ENCODE measurements around the gene STX3.

STX3 gene

GRCh38 chr11:59756845-59757244, 1.7 kb downstream of the STX3 start:
- peaks cover 0 to 12% (median 0%) of the 10 kb centered on the region in 4 experiments for H3K36me3 ChIP-seq (ENCODE audit: control insufficient read depth in 4 of 4, insufficient read depth in 4 of 4, low read length in 3 of 4)
- 40% methylated on average over 1 of the region's 4 CpGs for WGBS (ENCODE audit: insufficient coverage)
- no peak overlapping the region for H3K27ac ChIP-seq (ENCODE audit: insufficient read depth in 1 of 2, low read depth in 1 of 2, low read length in 2 of 2, poor library complexity in 1 of 2, severe bottlenecking in 2 of 2)
- H3K9me3 ChIP-seq (ENCODE audit: control extremely low read depth in 1 of 5, control insufficient read depth in 4 of 5, insufficient read depth in 2 of 5, low read depth in 1 of 5, low read length in 4 of 5), result no peaks in the 10 kb centered on the region
- ChIA-PET POLR2A (interaction anchor here (0.6 kb wide), 1 partner anchor 61 kb away, joined by 3 read pairs; no protein-coding TSS in a partner anchor), CTCF (interaction anchor here (1.4 to 6.9 kb wide), 5 partner anchors 9 to 50 kb away, joined by 4 to 74 read pairs (median 45); no protein-coding TSS in a partner anchor)
- H3K27me3 ChIP-seq (replicated peaks in 2 of 5; ENCODE audit: control insufficient read depth in 4 of 5, insufficient read depth in 5 of 5, low read length in 4 of 5), result no peaks in the 10 kb centered on the region
- DNase-seq, result peak in 2 of 3 donors; percentile 61 to 69
- peaks cover 7 to 31% (median 28%) of the 10 kb centered on the region in 4 experiments for H3K4me1 ChIP-seq (ENCODE audit: control extremely low read depth in 1 of 4, control insufficient read depth in 4 of 4, insufficient read depth in 4 of 4, low read length in 3 of 4)
- H3K4me3 ChIP-seq (ENCODE audit: control insufficient read depth in 1 of 7, extremely low read depth in 1 of 7, insufficient read depth in 4 of 7, low read depth in 2 of 7, low read length in 6 of 7), result peak overlapping the region in 4 of 7 experiments; percentile 21 to 95 (median 90)

GRCh38 chr11:59758401-59759037, 3.3 kb downstream of the STX3 start:
- CTCF ChIA-PET, result interaction anchor here (1.4 to 1.7 kb wide), 2 partner anchors 43 to 66 kb away, joined by 4 to 9 read pairs; no protein-coding TSS in a partner anchor
- H3K4me1 ChIP-seq (ENCODE audit: control extremely low read depth in 1 of 4, control insufficient read depth in 4 of 4, insufficient read depth in 4 of 4, low read length in 3 of 4), result peaks cover 7 to 31% (median 28%) of the 10 kb centered on the region in 4 experiments
- POLR2A ChIA-PET, result no interaction called here

GRCh38 chr11:59759900-59760299, 4.7 kb downstream of the STX3 start:
- H3K4me1 ChIP-seq (ENCODE audit: control extremely low read depth in 1 of 4, control insufficient read depth in 4 of 4, insufficient read depth in 4 of 4, low read length in 3 of 4), result peaks cover 5 to 22% (median 20%) of the 10 kb centered on the region in 4 experiments
- 100% methylated on average over 1 of the region's 4 CpGs for WGBS (ENCODE audit: insufficient coverage)
- CTCF ChIA-PET, result interaction anchor here (0.8 to 1.7 kb wide), 2 partner anchors 42 to 47 kb away, joined by 3 to 9 read pairs; no protein-coding TSS in a partner anchor
- H3K27me3 ChIP-seq (replicated peaks in 2 of 5; ENCODE audit: control insufficient read depth in 4 of 5, insufficient read depth in 5 of 5, low read length in 4 of 5), result no peaks in the 10 kb centered on the region
- H3K4me3 ChIP-seq (ENCODE audit: control insufficient read depth in 1 of 7, extremely low read depth in 1 of 7, insufficient read depth in 4 of 7, low read depth in 2 of 7, low read length in 6 of 7), result no peak overlapping the region
- POLR2A ChIA-PET, result no interaction called here
- H3K9me3 ChIP-seq (ENCODE audit: control extremely low read depth in 1 of 5, control insufficient read depth in 4 of 5, insufficient read depth in 2 of 5, low read depth in 1 of 5, low read length in 4 of 5), result no peaks in the 10 kb centered on the region
- no peak for DNase-seq
- H3K36me3 ChIP-seq (ENCODE audit: control insufficient read depth in 4 of 4, insufficient read depth in 4 of 4, low read length in 3 of 4), result peaks cover 0 to 18% (median 5%) of the 10 kb centered on the region in 4 experiments
- H3K27ac ChIP-seq (ENCODE audit: insufficient read depth in 1 of 2, low read depth in 1 of 2, low read length in 2 of 2, poor library complexity in 1 of 2, severe bottlenecking in 2 of 2), result no peak overlapping the region

More at GRCh38 chr11:59758401-59759037, 3.3 kb downstream of the STX3 start:
- WGBS (ENCODE audit: insufficient coverage), result 98% methylated on average over 4 of the region's 4 CpGs
- H3K9me3 ChIP-seq (ENCODE audit: control extremely low read depth in 1 of 5, control insufficient read depth in 4 of 5, insufficient read depth in 2 of 5, low read depth in 1 of 5, low read length in 4 of 5), result no peaks in the 10 kb centered on the region
- no peak for DNase-seq
- H3K27ac ChIP-seq (ENCODE audit: insufficient read depth in 1 of 2, low read depth in 1 of 2, low read length in 2 of 2, poor library complexity in 1 of 2, severe bottlenecking in 2 of 2), result no peak overlapping the region
- no peaks in the 10 kb centered on the region for H3K27me3 ChIP-seq (replicated peaks in 2 of 5; ENCODE audit: control insufficient read depth in 4 of 5, insufficient read depth in 5 of 5, low read length in 4 of 5)
- no peak overlapping the region for H3K4me3 ChIP-seq (ENCODE audit: control insufficient read depth in 1 of 7, extremely low read depth in 1 of 7, insufficient read depth in 4 of 7, low read depth in 2 of 7, low read length in 6 of 7)
- peaks cover 0 to 18% (median 5%) of the 10 kb centered on the region in 4 experiments for H3K36me3 ChIP-seq (ENCODE audit: control insufficient read depth in 4 of 4, insufficient read depth in 4 of 4, low read length in 3 of 4)

GRCh38 chr11:59760771-59761170, 5.6 kb downstream of the STX3 start:
- peaks cover 5 to 27% (median 17%) of the 10 kb centered on the region in 4 experiments for H3K4me1 ChIP-seq (ENCODE audit: control extremely low read depth in 1 of 4, control insufficient read depth in 4 of 4, insufficient read depth in 4 of 4, low read length in 3 of 4)
- 100% methylated on average over 1 of the region's 4 CpGs for WGBS (ENCODE audit: insufficient coverage)
- no peak overlapping the region for H3K4me3 ChIP-seq (ENCODE audit: control insufficient read depth in 1 of 7, extremely low read depth in 1 of 7, insufficient read depth in 4 of 7, low read depth in 2 of 7, low read length in 6 of 7)
- H3K27me3 ChIP-seq (replicated peaks in 2 of 5; ENCODE audit: control insufficient read depth in 4 of 5, insufficient read depth in 5 of 5, low read length in 4 of 5), result no peaks in the 10 kb centered on the region
- H3K36me3 ChIP-seq (ENCODE audit: control insufficient read depth in 4 of 4, insufficient read depth in 4 of 4, low read length in 3 of 4), result peaks cover 0 to 18% (median 5%) of the 10 kb centered on the region in 4 experiments
- DNase-seq, result no peak
- POLR2A ChIA-PET, result interaction anchor here (0.6 kb wide), 1 partner anchor 25 kb away, joined by 4 read pairs; no protein-coding TSS in a partner anchor
- H3K9me3 ChIP-seq (ENCODE audit: control extremely low read depth in 1 of 5, control insufficient read depth in 4 of 5, insufficient read depth in 2 of 5, low read depth in 1 of 5, low read length in 4 of 5), result no peaks in the 10 kb centered on the region
- H3K27ac ChIP-seq (ENCODE audit: insufficient read depth in 1 of 2, low read depth in 1 of 2, low read length in 2 of 2, poor library complexity in 1 of 2, severe bottlenecking in 2 of 2), result no peak overlapping the region
- CTCF ChIA-PET, result interaction anchor here (1.5 to 2.2 kb wide), 4 partner anchors 10 to 41 kb away, joined by 4 to 8 read pairs (median 6); no protein-coding TSS in a partner anchor

- Histone ChIP-seq H3K4me1 (ENCODE audit: control extremely low read depth in 1 of 4, control insufficient read depth in 4 of 4, insufficient read depth in 4 of 4, low read length in 3 of 4) (peaks cover 10 to 27% (median 15%) of the 10 kb centered on the region in 4 experiments), H3K27ac (ENCODE audit: insufficient read depth in 1 of 2, low read depth in 1 of 2, low read length in 2 of 2, poor library complexity in 1 of 2, severe bottlenecking in 2 of 2) (no peak overlapping the region), H3K27me3 (replicated peaks in 2 of 5; ENCODE audit: control insufficient read depth in 4 of 5, insufficient read depth in 5 of 5, low read length in 4 of 5) (no peaks in the 10 kb centered on the region), H3K4me3 (ENCODE audit: control insufficient read depth in 1 of 7, extremely low read depth in 1 of 7, insufficient read depth in 4 of 7, low read depth in 2 of 7, low read length in 6 of 7) (no peak overlapping the region), H3K36me3 (ENCODE audit: control insufficient read depth in 4 of 4, insufficient read depth in 4 of 4, low read length in 3 of 4) (peaks cover 0 to 18% (median 5%) of the 10 kb centered on the region in 4 experiments), H3K9me3 (ENCODE audit: control extremely low read depth in 1 of 5, control insufficient read depth in 4 of 5, insufficient read depth in 2 of 5, low read depth in 1 of 5, low read length in 4 of 5) (no peaks in the 10 kb centered on the region)
- CTCF ChIA-PET, result interaction anchor here (1.0 to 2.2 kb wide), 5 partner anchors 9 to 46 kb away, joined by 3 to 8 read pairs (median 6); no protein-coding TSS in a partner anchor
- POLR2A ChIA-PET, result no interaction called here
- no peak for DNase-seq
- 95% methylated on average over 4 of the region's 6 CpGs for WGBS (ENCODE audit: insufficient coverage)
These were observed 6.8 kb downstream of the STX3 start for GRCh38 chr11:59761993-59762392.

- no peaks in the 10 kb centered on the region for H3K27me3 ChIP-seq (replicated peaks in 2 of 5; ENCODE audit: control insufficient read depth in 4 of 5, insufficient read depth in 5 of 5, low read length in 4 of 5)
- no peak overlapping the region for H3K4me3 ChIP-seq (ENCODE audit: control insufficient read depth in 1 of 7, extremely low read depth in 1 of 7, insufficient read depth in 4 of 7, low read depth in 2 of 7, low read length in 6 of 7)
- H3K36me3 ChIP-seq (ENCODE audit: control insufficient read depth in 4 of 4, insufficient read depth in 4 of 4, low read length in 3 of 4), result peaks cover 0 to 13% (median 5%) of the 10 kb centered on the region in 4 experiments
- peaks cover 17 to 52% (median 25%) of the 10 kb centered on the region in 4 experiments for H3K4me1 ChIP-seq (ENCODE audit: control extremely low read depth in 1 of 4, control insufficient read depth in 4 of 4, insufficient read depth in 4 of 4, low read length in 3 of 4)
- no peaks in the 10 kb centered on the region for H3K9me3 ChIP-seq (ENCODE audit: control extremely low read depth in 1 of 5, control insufficient read depth in 4 of 5, insufficient read depth in 2 of 5, low read depth in 1 of 5, low read length in 4 of 5)
- WGBS (ENCODE audit: insufficient coverage), result 100% methylated on average over 1 of the region's 4 CpGs
- DNase-seq, result no peak
- H3K27ac ChIP-seq (ENCODE audit: insufficient read depth in 1 of 2, low read depth in 1 of 2, low read length in 2 of 2, poor library complexity in 1 of 2, severe bottlenecking in 2 of 2), result no peak overlapping the region
- ChIA-PET POLR2A (no interaction called here), CTCF (interaction anchor here (0.8 to 4.9 kb wide), 4 partner anchors 10 to 366 kb away, joined by 3 to 21 read pairs (median 12); partner anchors contain the start of gene STX3)
These were observed 10.0 kb downstream of the STX3 start for GRCh38 chr11:59765068-59765735.
